Endothelial cell of umbilical vein (primary cell): ENCODE results near the gene CNN2. TPM values are rescaled to one million over a fixed set of nuclear protein-coding genes. Genes with fewer than 3 reads are reported as not detected.

Source experiments
- BruUV-seq: library from RNA; stranded (reverse); fragments of 400-500 nt; replicated peaks from 2 replicates; lab custom pipeline; 2021; lab: Mats Ljungman, UMichigan
- CTCF ChIA-PET: fragments of 300-600, 350-600 bp; sonication (Branson Sonifier 250); formaldehyde crosslinking; loops from one replicate; lab custom pipeline; 2021; ENCODE audit warnings: antibody characterized with exemption, inconsistent platforms; lab: Charles Lee
- POLR2A ChIA-PET: fragments of 300-600, 350-600 bp; sonication (Branson Sonifier 250); formaldehyde crosslinking; loops from one replicate; lab custom pipeline; 2021; ENCODE audit warnings: antibody characterized with exemption, inconsistent platforms; lab: Charles Lee
- DNase-seq: peaks from one replicate; pipeline ENCODE4 v3.0.0-alpha.2; 2011; ENCODE audit warnings: low read depth, low spot score
- FAIRE-seq: peaks from 2 replicates; lab custom pipeline; 2011; peaks lifted over from hg19 to GRCh38; lab: Jason Lieb, UNC
- H2AFZ ChIP-seq: 2 replicates; pipeline ENCODE4 v1.6.0; 2012; ENCODE audit warnings: low read depth, low read length, control low read depth, inconsistent platforms
- H3K27ac ChIP-seq: 2 replicates; pipeline ENCODE4 v1.5.1; 2011; ENCODE audit warnings: low read depth, mild to moderate bottlenecking, control low read depth, low read length, moderate library complexity; ENCODE audit not compliant: insufficient read depth
- H3K27me3 ChIP-seq, 2 experiments: 2 replicates each; pipeline versions ENCODE4 v1.6.0 to v1.6.1; 2011; ENCODE audit warnings: low read length in 2 of 2, mixed read lengths in 1 of 2; ENCODE audit not compliant: control insufficient read depth in 2 of 2, insufficient read depth in 2 of 2
- H3K36me3 ChIP-seq, 2 experiments: 2 replicates in 1 of 2; 3 replicates in 1 of 2; pipeline ENCODE4 v1.5.1; 2011; ENCODE audit warnings: low read length in 2 of 2, mild to moderate bottlenecking in 1 of 2, moderate library complexity in 1 of 2; ENCODE audit not compliant: control insufficient read depth in 2 of 2, insufficient read depth in 2 of 2; ENCODE audit errors: extremely low read depth in 1 of 2
- H3K4me1 ChIP-seq: 3 replicates; pipeline ENCODE4 v1.5.1; 2011; ENCODE audit warnings: mild to moderate bottlenecking, low read length; ENCODE audit not compliant: control insufficient read depth, insufficient read depth; ENCODE audit errors: extremely low read depth
- H3K4me2 ChIP-seq: 2 replicates; pipeline ENCODE4 v1.6.1; 2011; ENCODE audit warnings: low read length, control low read depth, mixed read lengths; ENCODE audit not compliant: insufficient read depth
- H3K4me3 ChIP-seq, 3 experiments: fragments of 200-600 bp in 1 of 3; sonication (generic), shearing (Covaris generic) in 1 of 3; replicated peaks in 1 of 3; 2 replicates each; pipeline ENCODE4 v1.5.1; 2011 to 2016; ENCODE audit warnings: control low read depth in 3 of 3, low read length in 3 of 3, mild to moderate bottlenecking in 2 of 3, inconsistent platforms in 1 of 3, low read depth in 1 of 3, moderate library complexity in 1 of 3; ENCODE audit not compliant: insufficient read depth in 1 of 3
- H3K79me2 ChIP-seq: 2 replicates; pipeline ENCODE4 v1.6.0; 2012; ENCODE audit warnings: low read length, inconsistent platforms; ENCODE audit not compliant: control insufficient read depth, insufficient read depth
- H3K9ac ChIP-seq: replicated peaks from 2 replicates; pipeline ENCODE3; 2011; ENCODE audit warnings: low read length, control low read depth; ENCODE audit not compliant: insufficient read depth; ENCODE audit errors: extremely low read depth
- H3K9me1 ChIP-seq: replicated peaks from 3 replicates; pipeline ENCODE4 v1.6.0; 2011; ENCODE audit warnings: mild to moderate bottlenecking, low read length; ENCODE audit not compliant: control insufficient read depth, insufficient read depth; ENCODE audit errors: extremely low read depth
- H3K9me3 ChIP-seq: replicated peaks from 2 replicates; pipeline ENCODE4 v1.5.1; 2012; ENCODE audit warnings: low read length, inconsistent platforms; ENCODE audit not compliant: control insufficient read depth, insufficient read depth
- H4K20me1 ChIP-seq: replicated peaks from 2 replicates; pipeline ENCODE3; 2011; ENCODE audit warnings: mild to moderate bottlenecking, low read length; ENCODE audit not compliant: control insufficient read depth, insufficient read depth; ENCODE audit errors: extremely low read depth
- CTCF ChIP-seq, 2 donors: IDR thresholded peaks; 1 replicate in 1 of 2; 2 replicates in 1 of 2; pipeline ENCODE4 v1.5.1; 2011; ENCODE audit warnings: low read length in 2 of 2, mild to moderate bottlenecking in 2 of 2, moderate library complexity in 2 of 2, control low read depth in 1 of 2, inconsistent platforms in 1 of 2, low read depth in 1 of 2; ENCODE audit not compliant: insufficient read depth in 1 of 2; ENCODE audit errors: extremely low read depth in 1 of 2
- EZH2 ChIP-seq: IDR thresholded peaks from 2 replicates; pipeline ENCODE4 v1.6.1; 2012; ENCODE audit warnings: borderline replicate concordance, low read depth, mild to moderate bottlenecking, moderate library complexity, low read length, inconsistent platforms; ENCODE audit not compliant: severe bottlenecking
- FOS ChIP-seq: IDR thresholded peaks from 2 replicates; pipeline ENCODE4 v1.6.1; 2011; ENCODE audit warnings: mild to moderate bottlenecking, low read length, moderate library complexity, borderline replicate concordance; ENCODE audit not compliant: insufficient read depth
- GATA2 ChIP-seq: IDR thresholded peaks from 2 replicates; pipeline ENCODE4 v1.7.0; 2011; ENCODE audit warnings: low read depth, mild to moderate bottlenecking, moderate library complexity, mixed read lengths, low read length; ENCODE audit not compliant: insufficient read length, insufficient read depth
- JUN ChIP-seq: IDR thresholded peaks from 2 replicates; pipeline ENCODE4 v1.6.1; 2011; ENCODE audit warnings: borderline replicate concordance, low read depth; ENCODE audit not compliant: insufficient read length, insufficient read depth
- MAX ChIP-seq: IDR thresholded peaks from 2 replicates; pipeline ENCODE4 v1.6.1; 2011; ENCODE audit not compliant: insufficient read depth, insufficient read length
- MYC ChIP-seq: IDR thresholded peaks from one replicate; pipeline ENCODE4 v1.6.1; 2011; ENCODE audit warnings: mild to moderate bottlenecking, low read depth, low read length
- POLR2A ChIP-seq: IDR thresholded peaks from 2 replicates; pipeline ENCODE4 v1.6.1; 2012; ENCODE audit warnings: low read depth, mild to moderate bottlenecking, control low read depth, low read length
- POLR2AphosphoS5 ChIP-seq: IDR thresholded peaks from 2 replicates; pipeline ENCODE4 v1.6.1; 2012; ENCODE audit warnings: low read depth, mild to moderate bottlenecking, control low read depth, low read length, moderate library complexity; ENCODE audit not compliant: insufficient read depth
- dilution Hi-C: fragments of 300-500 bp; cut with MboI; formaldehyde crosslinking; loops from one replicate; pipeline ENCODE4 v1.15.0; 2019; ENCODE audit warnings: low sequenced_read_pairs; ENCODE audit not compliant: extremely low pct_ligation_motif_present
- intact Hi-C: fragments of 100-400 bp; cut with micrococcal nuclease; formaldehyde crosslinking; loops from one replicate; pipeline ENCODE4 v1.10.0; 2022
- polyA plus RNA-seq, 4 experiments: library from polyadenylated mRNA; depleted of rRNA in 3 of 4; stranded (reverse) in 3 of 4; unstranded in 1 of 4; fragments of >200 nt; gene quantifications; 2 replicates each; pipeline versions ENCODE4 v1.2.1 to v1.2.3, GENCODE V29; 2011 to 2012; ENCODE audit warnings: missing spikeins in 1 of 4
- total RNA-seq: library from RNA; stranded (reverse); gene quantifications from 2 replicates; pipeline ENCODE4 v1.2.3, GENCODE V29; 2021

CNN2 gene
- total and polyA plus RNA-seq, 2 donors (not counting 3 experiments of a cell fraction or from before 2014, with no cell fraction given) = 207 to 286 TPM

GRCh38 chr19:1011831-1012333 lies 14.5 kb upstream of the CNN2 start:
- H3K79me2 ChIP-seq = peaks cover 38% of the 10 kb centered on the region
- intact Hi-C loops = no loop called here
- no peaks in the 10 kb centered on the region for H3K9me1 ChIP-seq
- no peaks in the 10 kb centered on the region for H3K27me3 ChIP-seq
- peaks cover 8% of the 10 kb centered on the region for H3K4me1 ChIP-seq
- ChIA-PET CTCF (no interaction called here), POLR2A (no interaction called here)
- no peak overlapping the region for H3K4me3 ChIP-seq
- BruUV-seq = no TSS peak
- H3K4me2 ChIP-seq = no peak overlapping the region
- TF ChIP-seq EZH2 = no peak
- TF ChIP-seq MYC = no peak
- TF ChIP-seq FOS = no peak
- no peak for TF ChIP-seq POLR2AphosphoS5
- TF ChIP-seq CTCF (IDR thresholded peaks at IDR 0.05; ENCODE audit: extremely low read depth in 1 of 2, insufficient read depth in 1 of 2, low read depth in 1 of 2, low read length in 2 of 2) = no peak
- no peak for TF ChIP-seq MAX
- no peak for TF ChIP-seq GATA2
- TF ChIP-seq JUN = no peak
- no peak for TF ChIP-seq POLR2A
- no peak for FAIRE-seq
- H3K9me3 ChIP-seq = no peaks in the 10 kb centered on the region
- H3K36me3 ChIP-seq = peaks cover 5 to 23% of the 10 kb centered on the region in 2 experiments
- no peaks in the 10 kb centered on the region for H4K20me1 ChIP-seq
- H3K9ac ChIP-seq = no peak overlapping the region
- no peak for DNase-seq
- no peak overlapping the region for H2AFZ ChIP-seq
- no peak overlapping the region for H3K27ac ChIP-seq
- dilution Hi-C loops = no loop called here
